GM12878 (cell line): ENCODE data around the gene KRT20.

ENCODE experiments used
- BMI1 ChIP-seq: fragments of 450-650 bp; IDR thresholded peaks from 2 replicates; pipeline ENCODE4 v1.6.1; 2016; ENCODE audit warnings: mild to moderate bottlenecking, moderate library complexity, borderline replicate concordance
- CREM ChIP-seq: IDR thresholded peaks from 2 replicates; pipeline ENCODE4 v1.6.1; 2014; ENCODE audit warnings: antibody characterized with exemption, low read depth
- EP300 ChIP-seq, 2 experiments: fragments of 150-350 bp in 1 of 2; IDR thresholded peaks; 2 replicates each; pipeline ENCODE4 v1.6.1; 2011 to 2012; ENCODE audit warnings: low read depth in 2 of 2, low read length in 2 of 2, borderline replicate concordance in 1 of 2, improper control_type of control experiment in 1 of 2, inconsistent platforms in 1 of 2; ENCODE audit not compliant: control insufficient read depth in 1 of 2
- KDM1A ChIP-seq: fragments of 200-600 bp; sonication (generic); IDR thresholded peaks from 2 replicates; pipeline ENCODE4 v1.6.1; 2016; ENCODE audit warnings: borderline replicate concordance
- POLR2A ChIP-seq: IDR thresholded peaks from 2 replicates; pipeline ENCODE4 v1.6.1; 2011; ENCODE audit warnings: low read depth, mild to moderate bottlenecking, low read length
- RFX5 ChIP-seq: IDR thresholded peaks from 2 replicates; pipeline ENCODE4 v1.6.1; 2011; ENCODE audit warnings: low read depth, low read length, improper control_type of control experiment
- SP1 ChIP-seq: IDR thresholded peaks from one replicate; pipeline ENCODE4 v1.6.1; 2011; ENCODE audit warnings: low read depth, low read length
- YY1 ChIP-seq: IDR thresholded peaks from 2 replicates; pipeline ENCODE4 v1.6.1; 2011; ENCODE audit warnings: low read depth, mild to moderate bottlenecking, low read length
- TF ChIP-seq, protein P1 (sequence below), 3 experiments: IDR thresholded peaks in 2 of 3; conservative IDR thresholded peaks in 1 of 3; 2 replicates each; pipeline ENCODE4 v1.5.1; 2011; ENCODE audit warnings: low read depth in 3 of 3, low read length in 3 of 3, mild to moderate bottlenecking in 3 of 3, control low read depth in 2 of 3, moderate library complexity in 2 of 3, inconsistent platforms in 1 of 3, mixed read lengths in 1 of 3; ENCODE audit not compliant: control insufficient read depth in 2 of 3, insufficient read depth in 1 of 3; ENCODE audit errors: extremely low read depth in 1 of 3

DNA sequence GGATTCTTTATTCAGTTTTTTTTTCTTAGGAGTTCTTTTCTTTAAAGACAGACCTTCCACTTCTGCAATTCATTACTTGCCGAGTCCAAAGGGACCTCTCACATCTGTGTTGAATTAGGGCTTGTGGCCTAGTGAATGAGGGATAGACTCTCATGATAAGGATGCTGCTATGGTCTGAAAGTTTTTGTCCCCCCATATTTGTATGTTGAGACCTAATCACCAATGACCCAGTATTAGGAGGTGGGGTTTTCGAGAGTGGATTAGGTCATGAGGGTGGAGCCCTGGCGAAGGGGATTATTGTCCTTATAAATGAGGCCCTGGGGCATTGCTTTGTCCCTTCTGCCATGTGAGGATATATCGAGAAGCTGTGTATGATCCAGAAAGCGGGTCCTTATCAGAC lies 27.5 kb downstream of the KRT20 start:
- TF ChIP-seq, protein P1, sequence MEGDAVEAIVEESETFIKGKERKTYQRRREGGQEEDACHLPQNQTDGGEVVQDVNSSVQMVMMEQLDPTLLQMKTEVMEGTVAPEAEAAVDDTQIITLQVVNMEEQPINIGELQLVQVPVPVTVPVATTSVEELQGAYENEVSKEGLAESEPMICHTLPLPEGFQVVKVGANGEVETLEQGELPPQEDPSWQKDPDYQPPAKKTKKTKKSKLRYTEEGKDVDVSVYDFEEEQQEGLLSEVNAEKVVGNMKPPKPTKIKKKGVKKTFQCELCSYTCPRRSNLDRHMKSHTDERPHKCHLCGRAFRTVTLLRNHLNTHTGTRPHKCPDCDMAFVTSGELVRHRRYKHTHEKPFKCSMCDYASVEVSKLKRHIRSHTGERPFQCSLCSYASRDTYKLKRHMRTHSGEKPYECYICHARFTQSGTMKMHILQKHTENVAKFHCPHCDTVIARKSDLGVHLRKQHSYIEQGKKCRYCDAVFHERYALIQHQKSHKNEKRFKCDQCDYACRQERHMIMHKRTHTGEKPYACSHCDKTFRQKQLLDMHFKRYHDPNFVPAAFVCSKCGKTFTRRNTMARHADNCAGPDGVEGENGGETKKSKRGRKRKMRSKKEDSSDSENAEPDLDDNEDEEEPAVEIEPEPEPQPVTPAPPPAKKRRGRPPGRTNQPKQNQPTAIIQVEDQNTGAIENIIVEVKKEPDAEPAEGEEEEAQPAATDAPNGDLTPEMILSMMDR (IDR thresholded peaks at IDR 0.05 in 2 of 3, conservative IDR thresholded peaks at IDR 0.05 in 1 of 3; ENCODE audit: control insufficient read depth in 2 of 3, extremely low read depth in 1 of 3, insufficient read depth in 1 of 3, low read depth in 3 of 3, low read length in 3 of 3) = no peak
- TF ChIP-seq KDM1A (no peak), EP300 (IDR thresholded peaks at IDR 0.05; ENCODE audit: borderline replicate concordance in 1 of 2, control insufficient read depth in 1 of 2, low read depth in 2 of 2, low read length in 2 of 2) (no peak), RFX5 (no peak), SP1 (no peak), YY1 (no peak), BMI1 (no peak), CREM (no peak), POLR2A (no peak)
